HepG2 (cell line): ENCODE results near the gene NME7. TPM values are rescaled to one million over a fixed set of nuclear protein-coding genes. Genes with fewer than 3 reads are reported as not detected.

Experiments used
- ATAC-seq: fragments of 200-7000 bp; cut with Tn5 transposase; 3 replicates; pipeline ENCODE4 v1.9.1; 2020; ENCODE audit warnings: mild to moderate bottlenecking, moderate library complexity
- BruUV-seq: library from RNA; stranded (reverse); fragments of 400-500 nt; replicated peaks from 2 replicates; lab custom pipeline; 2021; lab: Mats Ljungman, UMichigan
- CTCF ChIA-PET: fragments of 300-600 bp; formaldehyde crosslinking; extraction: SDS; loops from one replicate; lab custom pipeline; 2021; ENCODE audit warnings: low total read pairs, inconsistent platforms, low intra/inter-chr PET ratio; lab: Yijun Ruan, JAX
- POLR2A ChIA-PET: fragments of 350-600 bp; sonication (Branson Sonifier 250); formaldehyde crosslinking; loops from one replicate; lab custom pipeline; 2020; ENCODE audit warnings: antibody characterized with exemption, inconsistent platforms; lab: Yijun Ruan, JAX
- DNase-seq: peaks from one replicate; pipeline ENCODE4 v3.0.0-alpha.2; 2015; ENCODE audit warnings: low spot score
- FAIRE-seq: peaks from 3 replicates; lab custom pipeline; 2011; peaks lifted over from hg19 to GRCh38; lab: Jason Lieb, UNC
- H2AFZ ChIP-seq: one replicate; pipeline ENCODE4 v1.6.1; 2011; ENCODE audit warnings: low read length, inconsistent platforms
- H3K27ac ChIP-seq: fragments of 300-600 bp; 3 replicates; pipeline ENCODE4 v1.8.0; 2011; ENCODE audit warnings: mixed run types, mild to moderate bottlenecking, mixed read lengths, low read length, inconsistent platforms; ENCODE audit not compliant: insufficient read depth; ENCODE audit errors: extremely low read length
- H3K27me3 ChIP-seq, 2 experiments: fragments of 200-600 bp in 1 of 2; 2 replicates in 1 of 2; 3 replicates in 1 of 2; pipeline versions ENCODE4 v1.6.0 to v1.8.0; 2011; ENCODE audit warnings: low read length in 2 of 2, mild to moderate bottlenecking in 2 of 2, moderate library complexity in 2 of 2, inconsistent platforms in 1 of 2; ENCODE audit not compliant: insufficient read depth in 2 of 2, control insufficient read depth in 1 of 2
- H3K36me3 ChIP-seq, 2 experiments: fragments of 200-600 bp in 1 of 2; replicated peaks in 1 of 2; 2 replicates in 1 of 2; 3 replicates in 1 of 2; pipeline versions ENCODE4 v1.5.1 to v1.8.0; 2011; ENCODE audit warnings: low read length in 2 of 2, inconsistent platforms in 1 of 2; ENCODE audit not compliant: insufficient read depth in 2 of 2, control insufficient read depth in 1 of 2
- H3K4me1 ChIP-seq: 2 replicates; pipeline ENCODE4 v1.5.1; 2012; ENCODE audit warnings: low read length, inconsistent platforms; ENCODE audit not compliant: insufficient read depth
- H3K4me2 ChIP-seq: 2 replicates; pipeline ENCODE4 v1.6.0; 2011; ENCODE audit warnings: low read depth, low read length, inconsistent platforms
- H3K4me3 ChIP-seq, 3 experiments: fragments of 200-600 bp in 1 of 3; sonication (generic), shearing (Covaris generic) in 1 of 3; replicated peaks in 1 of 3; 2 replicates each; pipeline ENCODE4 v1.5.1; 2011 to 2016; ENCODE audit warnings: low read length in 3 of 3, inconsistent platforms in 2 of 3, low read depth in 2 of 3, mild to moderate bottlenecking in 2 of 3, control low read depth in 1 of 3, mixed read lengths in 1 of 3; ENCODE audit not compliant: insufficient read depth in 1 of 3
- H3K79me2 ChIP-seq: one replicate; pipeline ENCODE4 v1.6.1; 2011; ENCODE audit warnings: low read length, inconsistent platforms; ENCODE audit not compliant: insufficient read depth
- H3K9ac ChIP-seq: 2 replicates; pipeline ENCODE4 v1.6.0; 2011; ENCODE audit warnings: mild to moderate bottlenecking, low read depth, low read length, inconsistent platforms; ENCODE audit not compliant: insufficient read depth
- H3K9me3 ChIP-seq: 2 replicates; pipeline ENCODE4 v1.5.1; 2012; ENCODE audit warnings: mild to moderate bottlenecking, low read length
- H4K20me1 ChIP-seq: 2 replicates; pipeline ENCODE4 v1.6.0; 2011; ENCODE audit warnings: inconsistent platforms, mild to moderate bottlenecking, low read length, moderate library complexity; ENCODE audit not compliant: insufficient read depth
- CREM ChIP-seq, 2 experiments: sonication (generic) in 1 of 2; formaldehyde crosslinking in 1 of 2; IDR thresholded peaks; 2 replicates each; pipeline versions ENCODE4 v1.4.0 to v1.6.1; 2016 to 2020; ENCODE audit warnings: antibody characterized with exemption in 1 of 2, mild to moderate bottlenecking in 1 of 2, missing genetic modification reagents in 1 of 2
- EED ChIP-seq: sonication (generic); formaldehyde crosslinking; IDR thresholded peaks from 2 replicates; pipeline ENCODE4 v1.5.0; 2020; ENCODE audit warnings: mild to moderate bottlenecking, missing genetic modification reagents
- NONO ChIP-seq, 2 experiments: fragments of 450-650 bp in 1 of 2; sonication (generic) in 1 of 2; formaldehyde crosslinking in 1 of 2; IDR thresholded peaks in 1 of 2; conservative IDR thresholded peaks in 1 of 2; 2 replicates each; pipeline versions ENCODE4 v1.6.1 to v1.8.0; 2017 to 2022; ENCODE audit warnings: mild to moderate bottlenecking in 1 of 2, missing genetic modification reagents in 1 of 2, moderate library complexity in 1 of 2
- REXO4 ChIP-seq: sonication (generic); formaldehyde crosslinking; IDR thresholded peaks from 2 replicates; pipeline ENCODE4 v1.8.0; 2022; ENCODE audit warnings: missing genetic modification reagents, mild to moderate bottlenecking, borderline replicate concordance
- SMAD3 ChIP-seq: sonication (generic); formaldehyde crosslinking; IDR thresholded peaks from 2 replicates; pipeline ENCODE4 v1.4.0; 2020; ENCODE audit warnings: missing genetic modification reagents
- SRSF1 ChIP-seq: fragments of 200-400 bp; formaldehyde crosslinking; optimal IDR thresholded peaks from 2 replicates; pipeline ENCODE3; 2017; ENCODE audit warnings: mild to moderate bottlenecking, low read depth, low read length, moderate library complexity
- SRSF4 ChIP-seq: fragments of 200-400 bp; formaldehyde crosslinking; IDR thresholded peaks from one replicate; pipeline ENCODE4 v1.6.1; 2018; ENCODE audit warnings: mild to moderate bottlenecking, low read depth, low read length, moderate library complexity; ENCODE audit not compliant: poor library complexity, severe bottlenecking
- SRSF9 ChIP-seq: fragments of 200-400 bp; formaldehyde crosslinking; IDR thresholded peaks from 2 replicates; pipeline ENCODE4 v1.6.1; 2018; ENCODE audit warnings: borderline replicate concordance, mild to moderate bottlenecking, low read depth, low read length; ENCODE audit not compliant: insufficient read depth, poor library complexity, severe bottlenecking
- TIGD3 ChIP-seq: sonication (generic); formaldehyde crosslinking; IDR thresholded peaks from 2 replicates; pipeline ENCODE4 v1.5.1; 2020; ENCODE audit warnings: mild to moderate bottlenecking, missing genetic modification reagents, borderline replicate concordance
- ZBTB3 ChIP-seq: sonication (generic); formaldehyde crosslinking; IDR thresholded peaks from 2 replicates; pipeline ENCODE4 v1.4.0; 2020; ENCODE audit warnings: low read depth, mild to moderate bottlenecking, moderate library complexity, missing genetic modification reagents, borderline replicate concordance
- ZFP1 ChIP-seq: IDR thresholded peaks from 2 replicates; pipeline ENCODE4 v1.6.1; 2016
- ZFY ChIP-seq: sonication (generic); formaldehyde crosslinking; IDR thresholded peaks from 2 replicates; pipeline ENCODE4 v1.4.0; 2020; ENCODE audit warnings: missing genetic modification reagents
- ZNF615 ChIP-seq: sonication (generic); formaldehyde crosslinking; IDR thresholded peaks from 2 replicates; pipeline ENCODE4 v1.5.0; 2020; ENCODE audit warnings: mild to moderate bottlenecking, missing genetic modification reagents, borderline replicate concordance
- WGBS: methylation state at CpG from one replicate; pipeline ENCODE4 v1.1.6; 2017; ENCODE audit warnings: low lambda C conversion rate; 5-methylcytosine and 5-hydroxymethylcytosine counted together
- in situ Hi-C: cut with HindIII; loops from 2 replicates; pipeline ENCODE4 v1.10.0; 2017; ENCODE audit warnings: low pct_unique_long_range_greater_than_20kb; ENCODE audit not compliant: extremely low pct_ligation_motif_present
- intact Hi-C: fragments of 100-400 bp; cut with micrococcal nuclease; formaldehyde crosslinking; loops from one replicate; pipeline ENCODE4 v1.10.0; 2022; ENCODE audit not compliant: unreplicated experiment
- polyA plus RNA-seq, 8 experiments: library from polyadenylated mRNA; depleted of rRNA in 3 of 8; stranded (reverse) in 7 of 8; unstranded in 1 of 8; fragments of >200 nt; fragmentation: Illumina TruSeq in 4 of 8; extraction: Trizol in 4 of 8; gene quantifications; 2 replicates each; pipeline versions ENCODE4 v1.2.1 to v1.2.3, GENCODE V29; 2011 to 2016; ENCODE audit warnings: low read depth in 4 of 8, missing spikeins in 1 of 8, mixed read lengths in 1 of 8; ENCODE audit not compliant: insufficient read depth in 1 of 8
- total RNA-seq, 5 experiments: library from RNA; depleted of rRNA; stranded (reverse); fragments of >200 nt; fragmentation: Illumina TruSeq; extraction: Trizol; gene quantifications; 2 replicates each; pipeline ENCODE4 v1.2.3, GENCODE V29; 2016; ENCODE audit warnings: low read depth in 1 of 5
- TF ChIP-seq, protein P1 (sequence below): sonication (generic); formaldehyde crosslinking; IDR thresholded peaks from 2 replicates; pipeline ENCODE4 v1.5.0; 2020; ENCODE audit warnings: missing genetic modification reagents, mild to moderate bottlenecking, borderline replicate concordance

The NME7 gene
- total and polyA plus RNA-seq, 2 of the 13 experiments (the other 11 are each of a cell fraction or from before 2014, with no cell fraction given) = 9.4 to 22.5 TPM

DNA sequence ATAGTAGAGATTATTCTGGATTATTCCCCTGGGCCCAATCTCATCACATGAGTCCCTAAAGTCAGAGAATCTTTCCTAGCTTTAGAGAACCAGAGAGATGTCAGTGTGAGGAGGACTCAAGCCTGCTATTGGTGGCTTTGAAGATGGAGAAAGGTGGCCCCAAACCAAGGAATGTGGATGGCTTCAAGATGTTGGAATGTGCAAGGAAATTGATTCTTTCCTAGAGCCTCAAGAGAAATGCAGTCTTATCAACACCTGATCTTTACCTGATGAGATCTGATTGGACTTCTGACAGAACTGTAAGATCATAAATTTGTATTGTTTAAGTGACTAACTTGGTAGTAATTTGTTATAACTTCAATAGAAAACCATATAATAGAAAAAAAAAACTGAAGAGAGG is 51.0 kb downstream of the NME7 start (continued):
- TF ChIP-seq CREM (IDR thresholded peaks at IDR 0.05) (no peak), CREM (CRISPR knock-in tag; IDR thresholded peaks at IDR 0.05) (no peak), SRSF1 (no peak), REXO4 (CRISPR knock-in tag) (no peak), ZFP1 (no peak), SRSF4 (no peak), EED (CRISPR knock-in tag) (no peak), ZNF615 (no peak)

DNA sequence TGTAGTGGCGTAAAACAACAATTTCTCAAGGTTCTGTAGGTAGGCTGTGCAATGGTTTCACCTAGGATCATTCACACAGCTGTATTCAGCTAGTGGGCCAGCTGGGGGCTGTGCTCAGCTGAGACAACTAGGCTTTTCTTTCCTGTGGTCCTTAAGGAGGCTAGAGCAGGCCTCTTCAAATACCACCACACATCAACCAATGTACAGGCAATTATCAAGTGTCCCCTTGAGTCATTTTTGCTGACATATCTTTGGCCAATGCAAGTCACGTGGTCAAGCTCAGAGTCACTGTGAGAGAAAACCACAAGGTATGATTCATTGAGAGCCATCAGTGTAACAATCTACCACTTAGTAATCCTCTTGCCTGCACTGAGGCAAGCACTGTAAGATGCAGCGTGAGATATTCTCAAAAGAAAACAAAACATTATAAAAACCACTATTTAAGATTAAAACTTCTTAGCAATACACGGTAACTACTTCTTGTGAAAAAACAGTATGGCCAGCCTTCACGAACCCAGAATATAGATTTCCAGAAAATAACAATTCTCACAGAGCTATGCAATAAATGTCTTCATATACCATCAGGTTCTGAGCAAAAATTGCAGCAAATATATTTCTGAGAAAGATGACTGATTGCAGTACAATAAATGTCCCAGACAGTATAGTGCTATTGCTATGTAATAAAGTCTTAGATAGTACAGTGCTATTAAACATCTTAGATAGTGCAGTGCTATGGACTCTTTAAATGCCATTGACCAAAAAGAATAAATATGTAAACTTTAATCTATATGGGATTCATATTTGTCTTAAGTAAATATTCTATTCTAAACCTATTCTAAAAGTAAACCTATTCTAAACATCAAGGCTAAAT is 55.3 kb downstream of the NME7 start:
- ATAC-seq = no peak
- Histone ChIP-seq H3K79me2 (no peaks in the 10 kb centered on the region), H3K27me3 (no peaks in the 10 kb centered on the region), H3K4me3 (no peak overlapping the region), H4K20me1 (no peaks in the 10 kb centered on the region), H3K9ac (no peak overlapping the region), H3K9me3 (no peaks in the 10 kb centered on the region), H3K4me1 (no peaks in the 10 kb centered on the region), H3K4me2 (no peak overlapping the region), H3K27ac (no peak overlapping the region), H2AFZ (no peak overlapping the region), H3K36me3 (no peaks in the 10 kb centered on the region)
- no peak for DNase-seq
- BruUV-seq = no TSS peak
- CTCF ChIA-PET = no interaction called here
- intact Hi-C loops = no loop called here
- WGBS = 97% methylated on average over 5 of the region's 5 CpGs
- no peak for FAIRE-seq
- POLR2A ChIA-PET = no interaction called here
- in situ Hi-C loops = no loop called here
- TF ChIP-seq ZBTB3 (CRISPR knock-in tag) (no peak), NONO (IDR thresholded peaks at IDR 0.05) (no peak), NONO (CRISPR knock-in tag; conservative IDR thresholded peaks at IDR 0.05) (no peak), TIGD3 (CRISPR knock-in tag) (no peak), SMAD3 (CRISPR knock-in tag) (no peak), ZFY (no peak), SRSF9 (no peak)
- TF ChIP-seq, protein P1, sequence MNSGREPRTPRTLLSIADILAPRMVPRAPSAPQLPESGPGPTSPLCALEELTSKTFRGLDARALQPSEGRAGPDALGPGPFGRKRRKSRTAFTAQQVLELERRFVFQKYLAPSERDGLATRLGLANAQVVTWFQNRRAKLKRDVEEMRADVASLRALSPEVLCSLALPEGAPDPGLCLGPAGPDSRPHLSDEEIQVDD (CRISPR knock-in tag) = no peak
